Ramos (cell line): ENCODE results near the gene PRMT2.

Experiments used
- in situ Hi-C: fragments of 300-500 bp; cut with MboI; formaldehyde crosslinking; loops from one replicate; pipeline ENCODE4 v1.14.3; 2022; ENCODE audit warnings: low sequenced_read_pairs; ENCODE audit not compliant: unreplicated experiment

The PRMT2 gene

GRCh38 chr21:46639489-46640386 is 4.3 kb downstream of the PRMT2 start:
- in situ Hi-C loops, result no loop called here

GRCh38 chr21:46641656-46642055 is 6.2 kb downstream of the PRMT2 start:
- in situ Hi-C loops, result no loop called here

DNA sequence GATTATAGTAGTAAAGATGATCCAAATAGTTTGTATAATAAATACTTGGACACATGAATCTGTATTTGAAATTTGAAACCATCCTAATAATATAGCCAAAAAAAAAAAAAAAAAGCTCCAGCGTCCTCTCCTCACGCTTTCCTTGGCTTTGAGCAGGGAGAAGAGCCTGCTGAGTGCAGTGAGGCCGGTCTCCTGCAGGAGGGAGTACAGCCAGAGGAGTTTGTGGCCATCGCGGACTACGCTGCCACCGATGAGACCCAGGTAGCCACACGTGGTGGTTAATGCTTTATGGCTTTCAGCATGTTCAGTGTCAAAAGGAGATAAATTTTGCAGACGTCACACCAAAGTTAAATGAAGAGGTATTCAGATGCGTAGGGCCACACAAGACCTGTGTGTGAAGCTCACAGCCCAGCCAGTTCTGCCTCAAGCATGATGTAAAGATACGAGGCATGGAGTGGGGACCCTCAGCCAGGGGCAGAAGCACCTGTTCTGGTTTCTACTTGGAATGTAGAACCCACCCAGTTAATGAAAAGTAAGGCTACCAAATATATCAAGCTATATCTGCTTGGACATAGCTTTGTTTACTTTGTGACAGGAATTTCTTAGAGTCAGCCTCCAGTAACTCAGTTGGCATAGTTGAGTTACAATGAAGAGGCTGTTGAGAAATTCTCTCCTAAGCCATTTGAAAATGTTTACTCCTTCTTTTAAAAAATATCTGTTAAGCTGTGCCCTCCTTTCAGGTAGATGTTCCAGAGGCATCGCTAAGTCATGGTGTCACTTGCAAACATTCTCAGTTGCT is 8.1 kb downstream of the PRMT2 start:
- in situ Hi-C loops, result no loop called here

DNA sequence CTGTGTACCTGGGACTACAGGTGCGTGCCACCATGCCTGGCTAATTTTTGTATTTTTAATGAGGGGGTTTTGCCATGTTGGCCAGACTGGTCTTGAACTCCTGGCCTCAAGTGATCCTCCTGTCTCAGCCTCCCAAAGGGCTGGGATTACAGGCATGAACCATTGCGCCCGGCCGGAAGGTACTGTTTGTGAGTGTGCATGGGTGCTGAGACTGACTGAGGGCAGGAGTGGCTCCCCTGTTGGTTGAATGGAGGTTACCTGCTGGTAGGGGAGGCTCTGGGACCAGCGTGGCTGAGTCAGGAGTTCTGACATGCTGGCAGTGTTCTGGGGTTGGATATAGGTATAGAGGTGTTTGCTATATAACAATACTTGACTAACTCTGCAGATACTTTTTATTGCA is 10.4 kb downstream of the PRMT2 start:
- in situ Hi-C loops, result no loop called here

GRCh38 chr21:46646541-46647154 is 11.2 kb downstream of the PRMT2 start:
- in situ Hi-C loops, result no loop called here

DNA sequence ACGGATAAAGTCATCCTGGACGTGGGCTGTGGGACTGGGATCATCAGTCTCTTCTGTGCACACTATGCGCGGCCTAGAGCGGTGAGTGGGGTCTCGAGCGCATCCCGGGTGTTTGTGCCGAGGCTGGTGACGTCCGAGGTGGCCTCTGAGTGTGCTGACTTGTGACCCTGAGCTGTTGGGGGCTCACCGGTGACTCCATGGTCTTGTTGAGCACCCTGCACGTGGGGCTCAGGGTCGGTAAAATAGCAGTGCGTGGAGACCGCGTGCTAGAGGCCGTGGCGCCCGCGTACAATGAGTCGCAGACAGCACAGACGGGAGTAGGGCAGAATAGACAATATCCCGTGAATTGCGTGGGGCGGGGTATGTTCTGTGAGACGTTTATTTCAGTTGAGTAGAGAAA is 13.1 kb downstream of the PRMT2 start:
- in situ Hi-C loops, result no loop called here

DNA sequence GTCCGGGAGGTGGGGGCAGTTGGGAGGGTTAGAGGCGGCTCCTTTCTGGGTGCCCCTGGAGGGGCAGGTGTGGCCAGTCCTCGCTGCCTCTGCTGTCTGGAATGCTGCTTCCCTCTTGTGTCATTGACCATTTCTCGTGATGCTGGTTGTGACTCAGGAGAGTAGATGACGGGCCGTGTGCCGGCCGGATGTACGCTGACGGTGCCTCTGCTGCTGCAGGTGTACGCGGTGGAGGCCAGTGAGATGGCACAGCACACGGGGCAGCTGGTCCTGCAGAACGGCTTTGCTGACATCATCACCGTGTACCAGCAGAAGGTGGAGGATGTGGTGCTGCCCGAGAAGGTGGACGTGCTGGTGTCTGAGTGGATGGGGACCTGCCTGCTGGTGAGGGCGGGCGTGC is 13.9 kb downstream of the PRMT2 start:
- in situ Hi-C loops, result no loop called here

DNA sequence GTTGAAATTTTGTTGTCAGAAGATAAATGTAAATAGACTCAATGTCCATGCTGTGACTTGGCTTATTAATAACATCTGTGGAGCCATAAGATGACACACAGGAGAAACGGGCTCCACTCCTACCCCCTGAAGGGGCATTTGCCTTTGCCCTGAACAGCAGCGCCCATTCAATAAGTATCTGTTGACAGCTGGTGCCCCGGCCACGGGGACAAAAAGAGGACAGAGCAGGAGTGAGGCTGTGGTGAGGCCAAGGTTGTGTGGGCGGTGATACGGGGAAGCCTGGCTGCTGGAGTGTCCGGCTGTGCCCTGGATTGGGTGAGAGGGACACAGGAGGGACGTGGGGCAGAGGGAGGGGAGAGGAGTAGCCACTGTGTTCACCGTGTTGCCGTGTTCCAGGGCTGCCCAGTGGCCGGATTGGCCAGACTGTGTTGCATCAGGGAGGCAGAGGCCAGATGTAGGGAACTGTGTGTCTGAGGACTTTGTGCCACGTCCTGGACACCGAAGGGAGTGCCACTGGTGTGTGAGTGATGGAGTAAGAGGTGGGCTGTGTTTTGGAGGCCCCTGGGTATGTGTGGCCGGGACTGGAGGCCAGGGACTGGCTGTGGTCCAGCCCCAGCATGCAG is 15.1 kb downstream of the PRMT2 start:
- in situ Hi-C loops, result no loop called here

GRCh38 chr21:46651121-46651520 is 15.6 kb downstream of the PRMT2 start:
- in situ Hi-C loops, result no loop called here

- in situ Hi-C loops, result no loop called here
Measured at GRCh38 chr21:46655230-46655629, 19.8 kb downstream of the PRMT2 start.

GRCh38 chr21:46656820-46657219 is 21.3 kb downstream of the PRMT2 start:
- in situ Hi-C loops, result no loop called here

DNA sequence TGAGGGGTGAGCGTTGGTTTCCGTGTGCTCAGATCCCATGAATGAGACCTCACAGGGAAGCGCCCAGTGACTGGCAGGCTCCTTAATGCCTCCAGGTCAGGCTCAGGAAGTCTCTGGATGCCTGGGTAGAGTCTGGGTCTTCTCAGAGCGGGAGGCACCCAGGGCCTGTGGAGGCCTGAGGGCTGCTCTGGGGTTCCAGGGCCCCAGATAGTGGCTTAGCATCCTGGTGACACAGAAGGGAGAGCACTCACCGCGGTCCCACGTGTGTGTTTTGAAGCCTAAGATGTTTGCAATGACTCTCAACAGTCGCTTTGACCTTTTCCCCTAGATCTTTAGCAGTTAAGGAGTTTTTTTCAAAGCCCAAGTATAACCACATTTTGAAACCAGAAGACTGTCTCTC is 25.0 kb downstream of the PRMT2 start:
- in situ Hi-C loops, result no loop called here

DNA sequence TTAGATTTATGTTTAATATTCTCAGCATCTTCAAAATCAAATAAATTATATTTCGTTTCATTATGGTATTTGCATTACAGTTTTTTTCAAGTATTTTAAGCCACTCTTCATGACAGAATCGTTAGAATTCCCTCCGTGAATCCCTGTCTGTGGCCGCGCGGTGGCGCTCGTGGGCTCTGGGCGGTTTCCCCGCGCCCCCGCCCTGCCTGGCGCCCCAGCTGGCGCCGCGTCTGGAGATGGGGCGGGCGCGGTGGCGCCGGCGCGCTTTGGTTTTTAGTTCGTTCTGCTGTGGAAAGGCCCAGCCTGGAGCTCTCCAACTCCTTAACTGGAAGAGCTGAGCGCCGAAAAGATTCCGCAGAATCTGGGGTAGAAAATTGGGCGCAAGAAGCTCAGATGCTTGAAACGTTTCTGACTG is 25.7 kb downstream of the PRMT2 start:
- in situ Hi-C loops, result no loop called here

DNA sequence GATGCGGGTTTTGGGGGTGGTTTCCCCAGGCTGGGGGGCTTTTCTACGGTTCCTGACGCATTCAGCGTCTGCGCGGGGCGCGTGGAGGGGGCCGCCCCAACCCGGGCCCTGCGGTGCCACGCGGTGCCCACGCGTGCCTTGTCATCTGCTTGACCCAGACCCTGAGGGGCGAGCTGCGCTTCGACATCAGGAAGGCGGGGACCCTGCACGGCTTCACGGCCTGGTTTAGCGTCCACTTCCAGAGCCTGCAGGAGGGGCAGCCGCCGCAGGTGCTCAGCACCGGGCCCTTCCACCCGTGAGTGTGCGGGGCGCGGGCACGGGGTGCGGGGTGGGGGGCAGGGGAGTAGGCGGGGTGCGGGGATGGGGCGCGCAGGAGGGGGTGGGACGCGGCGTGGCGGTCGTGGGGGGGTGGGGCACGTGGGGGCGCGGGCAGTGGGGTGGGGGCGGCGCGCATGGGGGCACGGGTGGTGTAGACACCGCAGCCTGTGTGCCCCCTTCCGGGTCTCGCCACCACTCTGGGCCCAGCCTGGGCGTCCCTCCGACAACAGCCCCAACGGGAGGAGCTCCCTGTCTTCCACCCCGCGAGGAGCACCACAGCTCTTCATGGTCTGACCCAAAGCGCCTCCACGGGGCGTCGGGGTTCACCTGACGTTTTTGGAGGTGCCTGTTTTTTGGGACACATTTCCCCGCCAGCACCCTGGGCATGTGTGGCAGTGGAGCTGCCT is 26.3 kb downstream of the PRMT2 start:
- in situ Hi-C loops, result no loop called here

DNA sequence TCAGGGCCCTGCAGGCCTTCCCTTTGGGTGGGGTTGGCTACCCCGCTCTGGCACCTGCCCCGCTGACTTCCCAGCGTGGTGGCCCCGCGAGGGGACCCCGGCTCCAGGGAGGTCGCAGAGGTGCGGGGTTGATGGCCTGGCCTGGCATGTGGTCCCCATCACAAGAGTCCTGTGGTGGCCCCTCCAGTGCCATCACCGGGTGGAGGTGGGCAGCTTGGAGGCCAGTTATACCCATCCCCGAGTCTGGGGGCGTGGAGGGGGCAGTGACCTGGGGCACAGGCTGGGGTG is 26.8 kb downstream of the PRMT2 start:
- in situ Hi-C loops, result no loop called here

- in situ Hi-C loops, result no loop called here
Measured at GRCh38 chr21:46662765-46663500, 27.5 kb downstream of the PRMT2 start.

DNA sequence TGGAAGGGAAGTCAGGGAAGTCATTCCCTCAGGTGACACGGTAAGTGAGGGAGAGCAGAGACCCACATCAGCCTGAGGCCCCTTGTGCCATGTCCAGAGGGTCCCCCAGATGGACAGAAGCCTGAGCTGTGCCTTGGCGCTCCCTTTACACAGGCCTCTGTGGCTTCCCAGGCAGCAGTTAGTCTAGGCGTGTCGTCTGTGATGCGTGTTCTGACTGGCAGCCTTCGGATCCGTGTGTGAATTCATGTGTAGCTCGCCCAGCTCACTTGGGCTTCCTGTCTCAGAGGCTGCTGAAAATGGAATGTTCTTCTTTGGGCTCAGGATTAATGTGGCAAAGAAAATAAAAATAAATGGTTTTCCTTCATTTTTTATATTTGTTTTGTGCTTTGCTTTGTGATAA is 28.3 kb downstream of the PRMT2 start:
- in situ Hi-C loops, result no loop called here

DNA sequence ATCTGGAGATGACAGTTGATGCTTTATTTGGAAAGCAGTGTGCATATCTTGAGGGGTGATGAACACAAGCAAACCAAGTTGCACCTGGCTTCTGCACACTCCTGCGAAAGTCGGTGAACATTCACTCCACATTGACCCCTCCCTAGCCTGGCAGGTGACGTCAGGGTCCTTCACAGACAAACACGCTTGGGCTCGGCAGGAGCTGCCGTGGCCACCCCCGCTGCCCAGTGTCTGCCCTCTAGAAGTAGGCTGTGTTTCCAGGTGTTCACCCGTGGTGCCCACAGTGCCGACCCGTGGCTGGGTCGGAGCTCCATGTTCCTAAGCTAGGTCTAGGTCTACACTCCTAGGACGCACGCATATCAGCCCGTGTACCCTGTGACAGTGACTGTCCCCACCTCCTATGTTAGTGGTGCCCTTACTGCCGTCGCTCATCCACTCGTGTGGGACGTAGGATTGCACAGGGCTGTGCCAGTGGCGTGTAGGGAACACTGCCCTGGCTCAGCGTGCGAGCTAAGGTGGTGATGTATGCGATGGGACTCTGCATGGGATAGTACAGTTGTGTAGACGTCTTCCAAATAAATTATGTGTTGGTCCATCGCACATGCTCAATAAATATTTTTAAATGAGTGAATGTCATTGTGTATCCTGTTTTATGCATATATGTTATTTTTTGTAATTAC is 29.0 kb downstream of the PRMT2 start:
- in situ Hi-C loops, result no loop called here

DNA sequence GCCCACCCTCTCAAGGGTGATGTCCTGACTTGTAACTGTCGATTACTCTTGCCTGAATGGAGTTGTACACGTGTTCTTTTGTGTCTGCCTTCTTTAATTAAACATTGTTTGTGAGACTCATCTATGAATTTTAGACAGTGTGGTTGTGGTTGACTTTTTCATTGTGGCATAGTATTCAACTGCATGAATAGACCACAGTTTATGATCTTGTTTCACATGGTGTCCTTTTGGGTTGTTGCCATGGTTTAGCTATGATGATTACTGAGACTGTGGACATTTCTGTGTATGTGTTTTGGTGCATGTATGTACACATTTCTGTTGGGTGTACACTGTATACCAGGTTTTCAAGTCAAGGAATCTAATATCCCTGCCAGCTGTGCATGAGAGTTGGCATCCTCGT is 30.1 kb downstream of the PRMT2 start:
- in situ Hi-C loops, result no loop called here
